Stomach (tissue), 4 donors: ENCODE results near the gene PPP2R5B.

Source experiments
- CTCF ChIP-seq, 7 experiments: fragments of 450-650 bp in 4 of 7; fragments of 200-600 bp in 3 of 7; sonication (generic) in 3 of 7; IDR thresholded peaks; one replicate each; pipeline ENCODE4 v1.5.1; 2016 to 2019; ENCODE audit warnings: antibody characterized with exemption in 7 of 7, control low read depth in 2 of 7, mild to moderate bottlenecking in 1 of 7
- EP300 ChIP-seq: sonication (generic); formaldehyde crosslinking; IDR thresholded peaks from one replicate; pipeline ENCODE4 v1.6.1; 2017; ENCODE audit warnings: antibody characterized with exemption
- POLR2A ChIP-seq, 4 donors: fragments of 450-650 bp; IDR thresholded peaks; one replicate each; pipeline ENCODE4 v1.6.1; 2016; ENCODE audit warnings: antibody characterized with exemption in 4 of 4, control low read depth in 2 of 4, mild to moderate bottlenecking in 1 of 4, moderate library complexity in 1 of 4
- POLR2AphosphoS5 ChIP-seq, 3 donors: sonication (generic); formaldehyde crosslinking; IDR thresholded peaks; one replicate each; pipeline ENCODE4 v1.6.1; 2016; ENCODE audit warnings: antibody characterized with exemption in 3 of 3

- peak in 1 of 7 experiments; percentile 17 for TF ChIP-seq CTCF (IDR thresholded peaks at IDR 0.05)
- peak; percentile 90 to 96 (median 93) for TF ChIP-seq POLR2AphosphoS5 (IDR thresholded peaks at IDR 0.05)
- peak in 1 of 4 donors; percentile 64 for TF ChIP-seq POLR2A (IDR thresholded peaks at IDR 0.05)
- peak; percentile 41 for TF ChIP-seq EP300
These were observed at the start of gene PPP2R5B for GRCh38 chr11:64923944-64924909.
